GM23248 (cell line): Measurements from ENCODE around the gene FBXO39.

Experiments
- EZH2 ChIP-seq: fragments of 200-600 bp; sonication (generic); IDR thresholded peaks from 2 replicates; pipeline ENCODE4 v1.6.1; 2018; ENCODE audit warnings: antibody characterized with exemption, mild to moderate bottlenecking; ENCODE audit not compliant: insufficient read depth, poor library complexity, severe bottlenecking
- EZH2phosphoT487 ChIP-seq: fragments of 200-600 bp; sonication (generic); IDR thresholded peaks from 2 replicates; pipeline ENCODE4 v1.6.1; 2018; ENCODE audit warnings: antibody characterized with exemption, moderate library complexity, mild to moderate bottlenecking, low read depth; ENCODE audit not compliant: insufficient read depth

DNA sequence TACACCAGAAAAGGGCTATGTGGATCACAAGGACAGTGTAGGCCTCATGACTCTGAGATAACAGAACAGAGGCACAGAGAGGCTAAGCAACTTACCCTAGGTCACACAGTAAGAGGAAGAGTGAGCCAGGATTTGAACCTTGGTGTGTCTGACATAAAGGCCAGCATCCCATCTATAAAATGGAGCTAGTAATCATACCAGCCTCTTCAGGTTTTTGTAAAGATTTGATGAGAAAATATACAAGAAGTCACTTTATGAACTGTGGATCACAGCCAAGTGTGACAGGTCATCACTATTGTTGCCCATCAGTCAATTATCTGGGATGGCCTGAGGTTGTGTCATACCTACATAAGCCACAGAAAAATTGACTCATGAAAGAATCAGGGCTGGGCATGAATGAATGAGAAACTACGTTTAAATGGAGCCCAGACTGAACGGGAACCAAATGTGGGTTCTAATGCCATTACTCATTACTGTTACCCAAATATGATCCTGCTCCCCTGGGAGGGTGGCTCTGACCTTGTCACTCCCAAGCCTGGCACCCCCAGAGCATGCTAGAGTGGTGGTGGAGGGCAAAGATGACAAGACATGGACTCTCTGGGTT, 21.0 kb downstream of the FBXO39 start:
- TF ChIP-seq EZH2 = no peak
- no peak for TF ChIP-seq EZH2phosphoT487
